Amygdala (tissue), 56 donors: Measurements from ENCODE around the gene ZBTB44.

Experiments
- DNase-seq, 56 donors: peaks; one replicate each; lab custom pipeline; 2025; lab: John Stamatoyannopoulos, UW

The ZBTB44 gene

GRCh38 chr11:130216591-130217132, 98.1 kb downstream of the ZBTB44 start:
- DNase-seq: no peak

- no peak for DNase-seq
Observed at GRCh38 chr11:130216221-130216550, 98.5 kb downstream of the ZBTB44 start.

- DNase-seq: no peak
Observed at GRCh38 chr11:130215531-130216220, 99.0 kb downstream of the ZBTB44 start.

GRCh38 chr11:130214861-130215530, 99.7 kb downstream of the ZBTB44 start:
- DNase-seq: no peak

- DNase-seq: no peak
Observed at GRCh38 chr11:130213979-130214281, 100.8 kb downstream of the ZBTB44 start.

GRCh38 chr11:130213143-130213978, 101.4 kb downstream of the ZBTB44 start:
- peak in 39 of 56 donors; percentile 10 to 75 (median 42) for DNase-seq

GRCh38 chr11:130212431-130212961, 102.2 kb downstream of the ZBTB44 start:
- DNase-seq: no peak

- DNase-seq: no peak
Observed at GRCh38 chr11:130211781-130212401, 102.8 kb downstream of the ZBTB44 start.

GRCh38 chr11:130211144-130211543, 103.6 kb downstream of the ZBTB44 start:
- no peak for DNase-seq

- DNase-seq: no peak
Observed at GRCh38 chr11:130209954-130210854, 104.5 kb downstream of the ZBTB44 start.

GRCh38 chr11:130209128-130209932, 105.4 kb downstream of the ZBTB44 start:
- no peak for DNase-seq

GRCh38 chr11:130208241-130209127, 106.2 kb downstream of the ZBTB44 start:
- no peak for DNase-seq

GRCh38 chr11:130206141-130206540, 108.6 kb downstream of the ZBTB44 start:
- no peak for DNase-seq

- no peak for DNase-seq
Observed at GRCh38 chr11:130204703-130205095, 110.0 kb downstream of the ZBTB44 start.

- no peak for DNase-seq
Observed at GRCh38 chr11:130203766-130204702, 110.7 kb downstream of the ZBTB44 start.

GRCh38 chr11:130202818-130203689, 111.7 kb downstream of the ZBTB44 start:
- no peak for DNase-seq
